ENCODE data around the gene DCST1. TPM values are rescaled to one million over a fixed set of nuclear protein-coding genes. Genes with fewer than 3 reads are reported as not detected.

The DCST1 gene
- total and polyA plus RNA-seq, 2 of the 13 experiments (the other 11 are each of a cell fraction or from before 2014, with no cell fraction given), result 0.04 TPM; not detected in 1

DNA sequence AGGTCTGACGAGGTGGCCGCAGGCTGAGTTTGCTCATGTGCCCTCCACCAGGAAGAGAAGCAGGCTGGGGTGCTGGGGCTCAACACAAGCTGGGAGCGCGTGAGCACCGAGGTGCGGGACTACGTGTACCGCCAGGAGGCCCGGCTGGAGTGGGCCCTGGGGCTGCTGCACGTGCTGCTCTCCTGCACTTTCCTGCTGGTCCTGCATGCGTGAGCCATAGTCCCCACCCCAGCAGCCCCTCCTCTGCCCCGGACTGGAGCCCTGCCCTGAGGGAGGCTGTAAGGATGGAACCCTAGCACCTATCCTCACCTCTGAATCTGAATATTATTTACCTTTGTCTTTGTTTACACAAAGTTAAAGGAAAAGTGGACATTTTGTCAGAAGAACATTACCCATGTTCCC is 9.7 kb downstream of the DCST1 start (continued):
- TF ChIP-seq ZNF235 (CRISPR knock-in tag; IDR thresholded peaks at IDR 0.05; ENCODE audit: borderline replicate concordance) (no peak), ZHX1 (CRISPR knock-in tag; IDR thresholded peaks at IDR 0.05; ENCODE audit: low read depth) (no peak), ZNF766 (CRISPR knock-in tag; IDR thresholded peaks at IDR 0.05; ENCODE audit: borderline replicate concordance) (no peak), CREM (IDR thresholded peaks at IDR 0.05) (no peak), CREM (CRISPR knock-in tag; IDR thresholded peaks at IDR 0.05) (no peak), SYNCRIP (IDR thresholded peaks at IDR 0.05; ENCODE audit: insufficient read depth, low read depth, low read length) (no peak), ZNF687 (CRISPR knock-in tag; IDR thresholded peaks at IDR 0.05) (peak; percentile 90), GPBP1L1 (CRISPR knock-in tag; IDR thresholded peaks at IDR 0.05) (no peak), ZNF382 (CRISPR knock-in tag; IDR thresholded peaks at IDR 0.05; ENCODE audit: borderline replicate concordance) (no peak), PPARG (CRISPR knock-in tag; conservative IDR thresholded peaks at IDR 0.05) (no peak), ZSCAN22 (CRISPR knock-in tag; IDR thresholded peaks at IDR 0.05) (no peak), ZNF225 (CRISPR knock-in tag; IDR thresholded peaks at IDR 0.05) (no peak), ZNF605 (CRISPR knock-in tag; IDR thresholded peaks at IDR 0.05) (no peak), BHLHE40 (IDR thresholded peaks at IDR 0.05; ENCODE audit: low read length) (peak; percentile 88), TEF (CRISPR knock-in tag; IDR thresholded peaks at IDR 0.05) (no peak), ZNF446 (CRISPR knock-in tag; IDR thresholded peaks at IDR 0.05) (no peak), ZNF383 (CRISPR knock-in tag; IDR thresholded peaks at IDR 0.05; ENCODE audit: borderline replicate concordance) (no peak), ZNF329 (CRISPR knock-in tag; IDR thresholded peaks at IDR 0.05; ENCODE audit: low read depth) (peak; percentile 21; the same call in 1 of the 2 replicates)
- TF ChIP-seq, protein P1, sequence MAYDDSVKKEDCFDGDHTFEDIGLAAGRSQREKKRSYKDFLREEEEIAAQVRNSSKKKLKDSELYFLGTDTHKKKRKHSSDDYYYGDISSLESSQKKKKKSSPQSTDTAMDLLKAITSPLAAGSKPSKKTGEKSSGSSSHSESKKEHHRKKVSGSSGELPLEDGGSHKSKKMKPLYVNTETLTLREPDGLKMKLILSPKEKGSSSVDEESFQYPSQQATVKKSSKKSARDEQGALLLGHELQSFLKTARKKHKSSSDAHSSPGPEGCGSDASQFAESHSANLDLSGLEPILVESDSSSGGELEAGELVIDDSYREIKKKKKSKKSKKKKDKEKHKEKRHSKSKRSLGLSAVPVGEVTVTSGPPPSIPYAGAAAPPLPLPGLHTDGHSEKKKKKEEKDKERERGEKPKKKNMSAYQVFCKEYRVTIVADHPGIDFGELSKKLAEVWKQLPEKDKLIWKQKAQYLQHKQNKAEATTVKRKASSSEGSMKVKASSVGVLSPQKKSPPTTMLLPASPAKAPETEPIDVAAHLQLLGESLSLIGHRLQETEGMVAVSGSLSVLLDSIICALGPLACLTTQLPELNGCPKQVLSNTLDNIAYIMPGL (CRISPR knock-in tag; IDR thresholded peaks at IDR 0.05; ENCODE audit: borderline replicate concordance in 1 of 2, low read depth in 1 of 2), result peak in 1 of 2 experiments; percentile 21; a peak in 1 of 4 replicates
